Measurements from ENCODE around the gene PSORS1C1. TPM values are rescaled to one million over a fixed set of nuclear protein-coding genes. Genes with fewer than 3 reads are reported as not detected.
"Not testable (repeated sequence)": the region's sequence is repeated elsewhere in the genome, so short reads cannot be mapped to it uniquely, and the experiment has no call there.

Gene PSORS1C1
- total RNA-seq, 2 experiments from 2014 or later, result not detected

DNA sequence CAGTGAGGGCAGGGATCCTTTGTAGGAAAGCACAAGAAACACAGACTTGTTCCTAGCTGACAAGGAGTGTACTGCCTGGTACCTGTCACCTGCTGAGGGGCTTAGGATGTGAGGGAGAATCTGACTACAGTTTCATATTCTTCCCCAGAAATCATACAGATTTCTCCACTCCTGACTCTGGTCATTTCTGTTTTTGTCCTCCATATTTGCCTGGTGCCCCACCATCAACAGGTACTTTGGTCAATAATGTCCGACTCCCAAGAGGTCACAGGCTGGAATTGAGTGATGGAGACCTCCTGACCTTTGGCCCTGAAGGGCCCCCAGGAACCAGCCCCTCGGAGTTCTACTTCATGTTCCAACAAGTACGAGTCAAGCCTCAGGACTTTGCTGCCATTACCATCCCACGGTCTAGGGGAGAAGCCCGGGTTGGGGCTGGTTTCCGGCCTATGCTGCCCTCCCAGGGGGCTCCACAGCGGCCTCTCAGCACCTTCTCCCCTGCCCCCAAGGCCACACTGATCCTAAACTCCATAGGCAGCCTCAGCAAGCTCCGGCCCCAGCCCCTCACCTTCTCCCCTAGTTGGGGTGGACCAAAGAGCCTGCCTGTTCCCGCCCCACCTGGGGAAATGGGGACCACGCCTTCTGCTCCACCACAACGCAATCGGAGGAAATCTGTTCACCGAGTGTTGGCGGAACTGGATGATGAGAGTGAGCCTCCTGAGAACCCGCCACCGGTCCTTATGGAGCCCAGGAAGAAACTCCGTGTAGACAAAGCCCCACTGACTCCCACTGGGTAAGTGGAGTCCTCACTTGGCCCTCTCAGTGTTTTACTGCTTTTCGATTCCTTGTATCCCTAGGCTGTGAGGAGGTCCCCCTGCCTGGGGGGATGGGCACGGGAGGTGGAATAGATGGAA is 46.9 kb downstream of the PSORS1C1 start:
- H3K4me1 Mint-ChIP-seq (ENCODE audit: low read depth), result peaks cover 33% of the 10 kb centered on the region
- ATAC-seq (ENCODE audit: poor library complexity), result no peak
- H3K9me3 Mint-ChIP-seq, result no peaks in the 10 kb centered on the region
- DNase-seq, result no peak
- H3K36me3 Mint-ChIP-seq (ENCODE audit: low read depth), result peaks cover 13% of the 10 kb centered on the region
- H3K27me3 ChIP-seq (ENCODE audit: control insufficient read depth in 1 of 2, insufficient read depth in 2 of 2, low read length in 2 of 2), result no peaks in the 10 kb centered on the region
- no peak overlapping the region for H3K4me3 ChIP-seq (ENCODE audit: low read length)
- H3K27ac Mint-ChIP-seq, result no peak overlapping the region
- no peaks in the 10 kb centered on the region for H3K9me3 ChIP-seq (ENCODE audit: control insufficient read depth in 1 of 2, insufficient read depth in 1 of 2, low read length in 2 of 2)
- H3K4me3 Mint-ChIP-seq, result peak overlapping the region; percentile 42
- H3K27me3 Mint-ChIP-seq, result no peaks in the 10 kb centered on the region
- CTCF ChIA-PET, result interaction anchor here (0.6 kb wide), 1 partner anchor 101 kb away, joined by 3 read pairs; no protein-coding TSS in a partner anchor
- intact Hi-C loops (cut with DNase I, micrococcal nuclease), result no loop called here
- no peak overlapping the region for H3K27ac ChIP-seq (ENCODE audit: low read depth in 1 of 2, low read length in 2 of 2)
- peaks cover 26% of the 10 kb centered on the region for H3K4me1 ChIP-seq (ENCODE audit: insufficient read depth, low read length)
- peaks cover 4% of the 10 kb centered on the region for H3K36me3 ChIP-seq (ENCODE audit: insufficient read depth, low read length)
- TF ChIP-seq CTCF (IDR thresholded peaks at IDR 0.05), result no peak
- POLR2A ChIA-PET, result no interaction called here

DNA sequence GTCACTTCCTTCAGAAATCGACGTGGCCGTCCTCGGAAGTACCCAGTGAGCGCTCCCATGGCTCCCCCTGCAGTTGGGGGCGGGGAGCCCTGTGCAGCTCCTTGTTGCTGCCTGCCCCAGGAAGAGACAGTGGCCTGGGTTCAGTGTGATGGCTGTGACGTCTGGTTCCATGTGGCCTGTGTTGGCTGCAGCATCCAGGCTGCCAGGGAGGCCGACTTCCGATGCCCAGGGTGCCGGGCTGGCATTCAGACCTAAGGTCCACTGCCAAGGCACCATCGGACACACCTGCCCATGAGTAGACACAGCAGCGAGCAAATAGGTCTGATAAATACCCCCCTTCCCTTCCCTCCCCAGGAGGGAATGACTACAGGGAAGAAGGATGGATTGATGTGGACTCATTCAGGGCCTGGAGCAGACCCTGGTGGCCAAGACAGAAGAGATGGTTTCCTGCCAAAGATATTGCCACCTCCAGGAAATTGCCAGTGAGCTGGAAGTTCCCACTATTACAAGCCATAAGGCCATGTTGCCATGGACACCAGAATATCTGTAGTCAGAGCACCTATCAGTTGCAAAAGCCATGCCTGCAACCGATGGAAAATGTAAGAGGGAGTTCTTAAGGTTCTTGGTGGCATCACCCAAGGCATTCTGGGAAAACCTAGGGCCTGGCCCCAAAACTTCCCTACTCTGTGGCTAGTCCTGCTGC is 48.0 kb downstream of the PSORS1C1 start:
- DNase-seq, result no peak
- ChIA-PET CTCF (no interaction called here), POLR2A (no interaction called here)
- H3K4me1 ChIP-seq (ENCODE audit: insufficient read depth, low read length), result peaks cover 20% of the 10 kb centered on the region
- H3K4me3 ChIP-seq (ENCODE audit: low read length), result no peak overlapping the region
- Mint-ChIP-seq H3K27ac (no peak overlapping the region), H3K27me3 (no peaks in the 10 kb centered on the region), H3K4me3 (no peak overlapping the region), H3K36me3 (ENCODE audit: low read depth) (peaks cover 13% of the 10 kb centered on the region), H3K4me1 (ENCODE audit: low read depth) (peaks cover 25% of the 10 kb centered on the region), H3K9me3 (no peaks in the 10 kb centered on the region)
- no peaks in the 10 kb centered on the region for H3K9me3 ChIP-seq (ENCODE audit: control insufficient read depth in 1 of 2, insufficient read depth in 1 of 2, low read length in 2 of 2)
- H3K36me3 ChIP-seq (ENCODE audit: insufficient read depth, low read length), result peaks cover 4% of the 10 kb centered on the region
- H3K27ac ChIP-seq (ENCODE audit: low read depth in 1 of 2, low read length in 2 of 2), result no peak overlapping the region
- no peak for ATAC-seq (ENCODE audit: poor library complexity)
- H3K27me3 ChIP-seq (ENCODE audit: control insufficient read depth in 1 of 2, insufficient read depth in 2 of 2, low read length in 2 of 2), result no peaks in the 10 kb centered on the region
- intact Hi-C loops (cut with DNase I, micrococcal nuclease), result no loop called here
- TF ChIP-seq CTCF (IDR thresholded peaks at IDR 0.05), result no peak

DNA sequence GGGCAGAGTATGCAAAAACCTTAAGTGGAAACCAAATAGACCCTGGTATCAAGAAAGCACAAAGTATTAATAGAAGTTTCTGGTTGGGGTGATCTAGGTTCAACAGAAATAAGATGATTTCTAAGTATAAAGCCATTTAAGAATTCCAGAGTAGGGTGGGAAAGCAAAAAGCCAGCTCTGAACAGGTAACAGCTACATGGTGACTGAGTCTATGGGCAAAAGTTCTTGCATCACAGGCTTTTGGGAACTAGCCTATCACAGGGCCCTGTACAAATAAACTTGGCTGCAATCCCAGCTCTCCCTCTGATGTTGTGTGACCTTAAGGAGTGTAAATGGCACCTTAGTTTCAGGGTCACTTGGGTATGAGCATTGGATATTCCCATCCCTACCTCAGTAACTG is 49.3 kb downstream of the PSORS1C1 start:
- DNase-seq (no peak), ATAC-seq (ENCODE audit: poor library complexity) (no peak)
- Mint-ChIP-seq H3K9me3 (no peaks in the 10 kb centered on the region), H3K4me3 (no peak overlapping the region), H3K4me1 (ENCODE audit: low read depth) (peaks cover 12% of the 10 kb centered on the region), H3K27ac (no peak overlapping the region), H3K27me3 (no peaks in the 10 kb centered on the region), H3K36me3 (ENCODE audit: low read depth) (peaks cover 5% of the 10 kb centered on the region)
- ChIA-PET CTCF (interaction anchor here (2.0 kb wide), 1 partner anchor 33 kb away, joined by 4 read pairs; no protein-coding TSS in a partner anchor), POLR2A (no interaction called here)
- H3K27me3 ChIP-seq (ENCODE audit: control insufficient read depth in 1 of 2, insufficient read depth in 2 of 2, low read length in 2 of 2), result no peaks in the 10 kb centered on the region
- H3K36me3 ChIP-seq (ENCODE audit: insufficient read depth, low read length), result peaks cover 4% of the 10 kb centered on the region
- no peaks in the 10 kb centered on the region for H3K9me3 ChIP-seq (ENCODE audit: control insufficient read depth in 1 of 2, insufficient read depth in 1 of 2, low read length in 2 of 2)
- no peak overlapping the region for H3K27ac ChIP-seq (ENCODE audit: low read depth in 1 of 2, low read length in 2 of 2)
- intact Hi-C loops (cut with DNase I, micrococcal nuclease), result no loop called here
- TF ChIP-seq CTCF (IDR thresholded peaks at IDR 0.05), result no peak
- H3K4me1 ChIP-seq (ENCODE audit: insufficient read depth, low read length), result peaks cover 13% of the 10 kb centered on the region
- H3K4me3 ChIP-seq (ENCODE audit: low read length), result no peak overlapping the region

- H3K4me3 Mint-ChIP-seq; H3K4me3 ChIP-seq (ENCODE audit: low read length); H3K9me3 Mint-ChIP-seq; H3K36me3 ChIP-seq (ENCODE audit: insufficient read depth, low read length); DNase-seq; H3K27ac ChIP-seq (ENCODE audit: low read depth in 1 of 2, low read length in 2 of 2); H3K4me1 ChIP-seq (ENCODE audit: insufficient read depth, low read length); H3K36me3 Mint-ChIP-seq (ENCODE audit: low read depth); H3K27me3 Mint-ChIP-seq; H3K27me3 ChIP-seq (ENCODE audit: control insufficient read depth in 1 of 2, insufficient read depth in 2 of 2, low read length in 2 of 2); H3K4me1 Mint-ChIP-seq (ENCODE audit: low read depth); ATAC-seq (ENCODE audit: poor library complexity); H3K27ac Mint-ChIP-seq; H3K9me3 ChIP-seq (ENCODE audit: control insufficient read depth in 1 of 2, insufficient read depth in 1 of 2, low read length in 2 of 2); intact Hi-C loops (cut with DNase I, micrococcal nuclease): not testable (repeated sequence)
- CTCF ChIA-PET, result interaction anchor here (1.2 to 2.0 kb wide), 2 partner anchors 27 to 32 kb away, joined by 3 to 4 read pairs; no protein-coding TSS in a partner anchor
- POLR2A ChIA-PET, result interaction anchor here (0.7 kb wide), 1 partner anchor 105 kb away, joined by 3 read pairs; no protein-coding TSS in a partner anchor
Observed at GRCh38 chr6:31164475-31165063, 50.0 kb downstream of the PSORS1C1 start.
